Activated T-helper 1 cell treated with anti-CD3 and anti-CD28 coated beads, Interleukin-2, amount 50 U/mL, for 16 hours (primary cell): ENCODE results near the gene GLB1L3.
"Not testable (repeated sequence)": the region's sequence is repeated elsewhere in the genome, so short reads cannot be mapped to it uniquely, and the experiment has no call there.

Experiments used
- DNase-seq, 2 donors: peaks; one replicate each; pipeline ENCODE4 v3.0.0-alpha.2; 2020; ENCODE audit warnings: low read depth in 1 of 2, low spot score in 1 of 2

Gene GLB1L3

GRCh38 chr11:134340354-134340964 lies 64.3 kb downstream of the GLB1L3 start:
- DNase-seq: no peak

- no peak for DNase-seq
Observed at GRCh38 chr11:134341805-134342571, 65.8 kb downstream of the GLB1L3 start.

- no peak for DNase-seq
Observed at GRCh38 chr11:134342572-134343340, 66.6 kb downstream of the GLB1L3 start.

GRCh38 chr11:134343646-134344045 lies 67.5 kb downstream of the GLB1L3 start:
- DNase-seq: no peak

- not testable (repeated sequence) for DNase-seq
Observed at GRCh38 chr11:134344497-134345236, 68.5 kb downstream of the GLB1L3 start.

GRCh38 chr11:134345237-134345550 lies 69.0 kb downstream of the GLB1L3 start:
- no peak for DNase-seq

- no peak for DNase-seq
Observed at GRCh38 chr11:134346101-134346975, 70.2 kb downstream of the GLB1L3 start.

GRCh38 chr11:134346976-134347350 lies 70.8 kb downstream of the GLB1L3 start:
- no peak for DNase-seq

GRCh38 chr11:134347441-134347840 lies 71.3 kb downstream of the GLB1L3 start:
- no peak for DNase-seq

GRCh38 chr11:134349109-134349801 lies 73.1 kb downstream of the GLB1L3 start:
- no peak for DNase-seq

- DNase-seq: no peak
Observed at GRCh38 chr11:134349802-134350355, 73.7 kb downstream of the GLB1L3 start.

GRCh38 chr11:134350381-134350780 lies 74.2 kb downstream of the GLB1L3 start:
- no peak for DNase-seq

GRCh38 chr11:134352111-134352510 lies 75.9 kb downstream of the GLB1L3 start:
- no peak for DNase-seq

- no peak for DNase-seq
Observed at GRCh38 chr11:134355136-134355535, 79.0 kb downstream of the GLB1L3 start.

GRCh38 chr11:134355656-134356055 lies 79.5 kb downstream of the GLB1L3 start:
- no peak for DNase-seq

GRCh38 chr11:134356656-134357544 lies 80.7 kb downstream of the GLB1L3 start:
- no peak for DNase-seq

GRCh38 chr11:134357545-134357839 lies 81.3 kb downstream of the GLB1L3 start:
- DNase-seq: no peak

GRCh38 chr11:134358165-134358855 lies 82.1 kb downstream of the GLB1L3 start:
- DNase-seq: no peak
